GM12872 (cell line): ENCODE results near the gene C16orf90.

ENCODE experiments used
- TF ChIP-seq, protein P1 (sequence below): IDR thresholded peaks from 3 replicates; pipeline ENCODE4 v1.5.1; 2011; ENCODE audit warnings: low read depth, mild to moderate bottlenecking, low read length, moderate library complexity; ENCODE audit not compliant: insufficient read depth

The C16orf90 gene

DNA sequence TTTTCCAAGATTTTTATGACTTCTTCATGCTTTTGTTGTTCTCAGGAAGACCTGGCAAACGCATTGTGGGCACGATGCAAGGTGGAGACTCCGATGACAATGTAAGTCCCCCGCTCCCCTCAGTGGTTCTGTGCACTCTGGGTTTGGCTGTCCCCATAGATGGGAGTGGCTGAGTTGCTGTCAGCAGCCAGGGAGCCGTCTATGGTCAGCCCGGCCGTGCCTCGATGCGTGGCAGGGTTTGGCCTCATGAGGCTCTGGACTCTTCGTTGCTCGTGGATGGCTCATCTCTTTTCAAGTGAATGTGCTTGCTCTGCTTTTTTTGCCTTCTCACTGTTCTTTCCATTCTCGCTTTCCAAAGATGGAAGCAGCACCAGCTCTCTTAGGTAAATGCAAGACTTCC is 37.5 kb upstream of the C16orf90 start:
- TF ChIP-seq, protein P1, sequence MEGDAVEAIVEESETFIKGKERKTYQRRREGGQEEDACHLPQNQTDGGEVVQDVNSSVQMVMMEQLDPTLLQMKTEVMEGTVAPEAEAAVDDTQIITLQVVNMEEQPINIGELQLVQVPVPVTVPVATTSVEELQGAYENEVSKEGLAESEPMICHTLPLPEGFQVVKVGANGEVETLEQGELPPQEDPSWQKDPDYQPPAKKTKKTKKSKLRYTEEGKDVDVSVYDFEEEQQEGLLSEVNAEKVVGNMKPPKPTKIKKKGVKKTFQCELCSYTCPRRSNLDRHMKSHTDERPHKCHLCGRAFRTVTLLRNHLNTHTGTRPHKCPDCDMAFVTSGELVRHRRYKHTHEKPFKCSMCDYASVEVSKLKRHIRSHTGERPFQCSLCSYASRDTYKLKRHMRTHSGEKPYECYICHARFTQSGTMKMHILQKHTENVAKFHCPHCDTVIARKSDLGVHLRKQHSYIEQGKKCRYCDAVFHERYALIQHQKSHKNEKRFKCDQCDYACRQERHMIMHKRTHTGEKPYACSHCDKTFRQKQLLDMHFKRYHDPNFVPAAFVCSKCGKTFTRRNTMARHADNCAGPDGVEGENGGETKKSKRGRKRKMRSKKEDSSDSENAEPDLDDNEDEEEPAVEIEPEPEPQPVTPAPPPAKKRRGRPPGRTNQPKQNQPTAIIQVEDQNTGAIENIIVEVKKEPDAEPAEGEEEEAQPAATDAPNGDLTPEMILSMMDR, result no peak

DNA sequence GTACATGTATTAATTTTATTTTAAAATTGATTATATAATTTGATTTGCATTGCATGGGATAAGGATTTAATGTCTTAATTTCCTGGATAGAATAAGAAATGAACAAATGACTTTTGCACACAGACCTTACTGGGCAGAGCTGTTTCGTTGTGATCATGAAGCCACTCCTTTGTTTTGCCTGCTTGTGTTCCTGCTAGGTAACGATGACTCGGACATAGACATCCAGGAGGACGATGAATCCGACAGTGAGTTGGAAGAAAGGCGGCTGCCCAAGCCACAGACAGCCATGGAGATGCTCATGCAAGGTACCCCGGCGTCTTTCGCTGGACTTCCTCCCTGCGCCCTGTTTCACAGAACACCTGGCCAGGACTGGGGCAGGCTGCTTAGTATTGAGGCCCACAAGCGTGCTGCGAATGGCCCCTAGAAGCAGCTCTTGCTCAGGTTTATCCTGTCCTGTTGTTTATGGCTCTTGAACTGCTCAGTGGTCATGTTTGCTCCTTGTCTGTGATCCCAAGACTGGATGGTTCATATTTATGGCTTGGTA is 35.2 kb upstream of the C16orf90 start:
- TF ChIP-seq, protein P1, result no peak

DNA sequence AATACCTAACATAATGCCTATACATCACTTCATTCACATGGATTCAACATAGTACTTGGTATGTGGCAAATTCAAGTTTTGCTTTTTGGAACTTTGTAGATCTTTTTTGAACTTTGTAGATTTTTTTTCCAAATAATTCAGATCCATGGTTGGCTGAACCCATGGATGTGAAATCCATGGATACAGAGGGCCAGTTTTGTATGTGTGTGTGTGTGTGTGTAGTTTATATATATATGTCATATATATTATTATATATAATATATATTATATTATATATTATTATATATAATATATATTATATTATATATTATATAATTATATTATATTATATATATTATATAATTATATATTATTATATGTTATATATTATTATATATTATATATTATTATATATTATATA is 33.9 kb upstream of the C16orf90 start:
- TF ChIP-seq, protein P1, result no peak

DNA sequence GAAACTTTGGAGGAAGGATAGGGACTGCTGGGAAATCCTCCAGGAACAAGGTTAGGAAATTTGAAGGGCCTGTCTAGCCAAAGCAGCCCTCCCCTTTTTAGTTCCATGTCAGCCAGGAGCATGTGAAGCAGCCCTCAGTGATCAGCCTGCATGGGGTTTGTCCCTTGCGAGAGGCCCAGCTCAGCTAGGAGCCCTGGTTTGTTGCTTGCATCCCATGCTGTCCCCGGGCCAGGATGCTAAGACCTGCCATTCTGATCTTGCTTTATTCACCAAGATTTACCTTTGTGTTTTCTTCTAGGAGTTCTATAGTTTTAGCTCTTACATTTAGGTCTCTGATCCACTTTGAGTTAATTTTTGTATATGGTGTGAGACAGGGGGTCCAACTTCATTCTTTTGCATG is 33.1 kb upstream of the C16orf90 start:
- TF ChIP-seq, protein P1, result no peak

DNA sequence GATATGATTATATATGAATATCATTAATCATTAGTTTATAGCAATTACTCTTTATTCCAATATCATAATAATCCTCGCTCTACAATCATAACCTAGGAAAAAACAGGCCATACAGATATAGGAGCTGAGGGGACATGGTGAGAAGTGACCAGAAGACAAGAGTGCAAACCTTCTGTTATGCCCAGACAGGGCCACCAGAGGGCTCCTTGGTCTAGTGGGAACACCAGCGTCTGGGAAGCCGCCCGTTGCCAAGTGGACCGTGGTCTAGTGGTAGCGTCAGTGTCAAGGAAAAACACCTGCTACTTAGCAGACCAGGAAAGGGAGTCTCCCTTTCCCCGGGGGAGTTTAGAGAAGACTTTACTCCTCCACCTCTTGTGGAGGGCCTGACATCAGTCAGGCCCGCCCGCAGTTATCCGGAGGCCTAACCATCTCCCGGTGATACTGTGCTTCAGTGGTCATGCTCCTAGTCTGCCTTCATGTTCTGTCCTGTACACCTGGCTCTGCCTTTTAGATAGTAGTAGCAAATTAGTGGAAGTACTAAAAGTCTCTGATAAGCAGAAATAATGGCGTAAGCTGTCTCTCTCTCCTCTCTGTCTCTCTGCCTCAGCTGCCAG is 32.0 kb upstream of the C16orf90 start:
- TF ChIP-seq, protein P1, result peak; percentile 76

DNA sequence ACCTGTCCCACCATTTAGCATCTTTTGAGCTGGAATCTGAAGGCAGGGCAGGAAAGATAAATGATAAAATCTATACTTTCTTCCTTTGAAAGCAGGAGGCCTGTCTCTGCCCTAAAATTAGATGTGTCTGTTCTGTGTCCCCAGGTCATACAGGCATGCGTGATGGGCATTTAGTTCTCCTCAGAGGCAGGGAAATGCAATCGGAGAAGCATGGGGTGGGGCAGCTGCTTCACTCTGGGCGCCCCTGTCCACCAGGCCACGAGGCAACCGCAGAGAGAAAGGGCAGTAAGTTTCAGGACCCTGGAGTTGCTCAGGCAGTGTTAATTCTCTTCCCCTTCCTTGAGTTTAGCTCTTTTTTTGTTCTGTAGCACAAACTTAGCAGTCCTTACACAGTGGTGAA is 30.7 kb upstream of the C16orf90 start:
- TF ChIP-seq, protein P1, result no peak

DNA sequence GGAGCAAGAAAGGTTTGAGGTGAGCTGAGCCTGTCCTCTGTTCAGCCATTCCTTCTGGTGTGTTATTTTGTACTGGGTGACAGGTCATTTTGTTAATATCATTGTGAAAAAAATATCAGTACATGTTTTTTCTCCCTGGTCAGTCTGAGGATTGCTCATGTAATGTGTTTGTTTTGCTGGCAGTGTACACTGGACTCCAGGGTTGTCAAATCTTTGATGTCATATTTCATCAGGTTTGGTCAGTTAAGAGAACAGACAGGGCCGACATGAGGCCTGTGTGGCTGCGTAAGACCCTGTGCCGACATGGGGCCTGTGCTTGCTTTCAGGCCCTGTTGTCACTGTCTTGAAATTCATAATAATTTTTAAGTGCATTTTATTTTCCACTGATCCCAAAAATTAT is 28.0 kb upstream of the C16orf90 start:
- TF ChIP-seq, protein P1, result no peak
